HepG2 (cell line): Measurements from ENCODE around the gene CBLB. TPM values are rescaled to one million over a fixed set of nuclear protein-coding genes. Genes with fewer than 3 reads are reported as not detected.

Experiments used
- ARID5B ChIP-seq: IDR thresholded peaks from 2 replicates; pipeline ENCODE4 v1.4.0; 2020; ENCODE audit warnings: mild to moderate bottlenecking, missing genetic modification reagents
- ATF2 ChIP-seq: sonication (generic); formaldehyde crosslinking; IDR thresholded peaks from 2 replicates; pipeline ENCODE4 v1.4.0; 2020; ENCODE audit warnings: missing genetic modification reagents
- KDM5A ChIP-seq: fragments of 200-600 bp; sonication (generic); IDR thresholded peaks from 2 replicates; pipeline ENCODE4 v1.7.0; 2018; ENCODE audit warnings: antibody characterized with exemption, mild to moderate bottlenecking, low read length, borderline replicate concordance
- NR2F2 ChIP-seq: IDR thresholded peaks from 2 replicates; pipeline ENCODE4 v1.6.1; 2012; ENCODE audit warnings: low read depth, inconsistent platforms, borderline replicate concordance
- SPEN ChIP-seq: sonication (generic); formaldehyde crosslinking; IDR thresholded peaks from 2 replicates; pipeline ENCODE4 v1.5.1; 2020; ENCODE audit warnings: low read depth, mild to moderate bottlenecking, missing genetic modification reagents
- TBX3 ChIP-seq: fragments of 450-650 bp; IDR thresholded peaks from 2 replicates; pipeline ENCODE4 v1.6.1; 2017; ENCODE audit warnings: antibody characterized with exemption, mild to moderate bottlenecking, inconsistent platforms, borderline replicate concordance
- USF2 ChIP-seq, 2 experiments: sonication (generic) in 1 of 2; formaldehyde crosslinking in 1 of 2; IDR thresholded peaks; 2 replicates each; pipeline versions ENCODE4 v1.5.1 to v1.6.1; 2011 to 2020; ENCODE audit warnings: borderline replicate concordance in 1 of 2, low read depth in 1 of 2, low read length in 1 of 2, mild to moderate bottlenecking in 1 of 2, missing genetic modification reagents in 1 of 2, moderate library complexity in 1 of 2
- ZBTB20 ChIP-seq: sonication (generic); formaldehyde crosslinking; IDR thresholded peaks from 2 replicates; pipeline ENCODE4 v1.8.1; 2023; ENCODE audit warnings: missing genetic modification reagents, low read depth, mild to moderate bottlenecking, borderline replicate concordance
- ZNF263 ChIP-seq: sonication (generic); formaldehyde crosslinking; IDR thresholded peaks from 2 replicates; pipeline ENCODE4 v1.4.0; 2020; ENCODE audit warnings: missing genetic modification reagents
- ZNF281 ChIP-seq: sonication (generic); formaldehyde crosslinking; IDR thresholded peaks from 2 replicates; pipeline ENCODE4 v1.4.0; 2020; ENCODE audit warnings: missing genetic modification reagents, borderline replicate concordance
- ZNF354B ChIP-seq: sonication (generic); formaldehyde crosslinking; IDR thresholded peaks from 2 replicates; pipeline ENCODE4 v1.8.0; 2022; ENCODE audit warnings: mild to moderate bottlenecking, missing genetic modification reagents
- ZNF512B ChIP-seq: sonication (generic); formaldehyde crosslinking; IDR thresholded peaks from 2 replicates; pipeline ENCODE4 v1.5.1; 2020; ENCODE audit warnings: missing genetic modification reagents, mild to moderate bottlenecking, borderline replicate concordance
- polyA plus RNA-seq, 8 experiments: library from polyadenylated mRNA; depleted of rRNA in 3 of 8; stranded (reverse) in 7 of 8; unstranded in 1 of 8; fragments of >200 nt; fragmentation: Illumina TruSeq in 4 of 8; extraction: Trizol in 4 of 8; gene quantifications; 2 replicates each; pipeline versions ENCODE4 v1.2.1 to v1.2.3, GENCODE V29; 2011 to 2016; ENCODE audit warnings: low read depth in 4 of 8, missing spikeins in 1 of 8, mixed read lengths in 1 of 8; ENCODE audit not compliant: insufficient read depth in 1 of 8
- total RNA-seq, 5 experiments: library from RNA; depleted of rRNA; stranded (reverse); fragments of >200 nt; fragmentation: Illumina TruSeq; extraction: Trizol; gene quantifications; 2 replicates each; pipeline ENCODE4 v1.2.3, GENCODE V29; 2016; ENCODE audit warnings: low read depth in 1 of 5

Gene CBLB
- total and polyA plus RNA-seq, 2 of the 13 experiments (the other 11 are each of a cell fraction or from before 2014, with no cell fraction given): 9.8 to 16.4 TPM

- TF ChIP-seq ZNF512B: no peak; the same call in 1 of the 2 replicates
- TF ChIP-seq NR2F2: no peak
- TF ChIP-seq KDM5A: peak; percentile 73; the same call in 1 of the 2 replicates
- no peak for TF ChIP-seq ZNF354B (CRISPR knock-in tag)
- peak; percentile 39; the same call in 1 of the 2 replicates for TF ChIP-seq ZNF263 (CRISPR knock-in tag)
- TF ChIP-seq ARID5B (CRISPR knock-in tag): peak; percentile 19
- TF ChIP-seq SPEN (CRISPR knock-in tag): 0 out of 2 replicates have a peak, but pooled peaks have one; percentile 18
- TF ChIP-seq TBX3: no peak
- no peak for TF ChIP-seq ZNF281 (CRISPR knock-in tag)
- no peak for TF ChIP-seq USF2 (IDR thresholded peaks at IDR 0.05; ENCODE audit: low read depth, low read length)
- TF ChIP-seq USF2 (CRISPR knock-in tag; IDR thresholded peaks at IDR 0.05; ENCODE audit: borderline replicate concordance): no peak
- 0 out of 2 replicates have a peak, but pooled peaks have one; percentile 27 for TF ChIP-seq ATF2 (CRISPR knock-in tag)
- TF ChIP-seq ZBTB20 (CRISPR knock-in tag): no peak
Observed at GRCh38 chr3:105868742-105869530, at the start of gene CBLB (continued).
